ENCODE measurements around the gene NCOR1. TPM values are rescaled to one million over a fixed set of nuclear protein-coding genes. Genes with fewer than 3 reads are reported as not detected.

The NCOR1 gene
- total and polyA plus RNA-seq, 2 experiments from 2014 or later: 102 to 132 TPM

GRCh38 chr17:16106161-16106891 lies 109.0 kb downstream of the NCOR1 start:
- Histone ChIP-seq H2AFZ (no peak overlapping the region), H3K4me1 (ENCODE audit: insufficient read depth) (no peaks in the 10 kb centered on the region), H3K27ac (ENCODE audit: low read depth) (no peak overlapping the region), H4K20me1 (replicated peaks; ENCODE audit: insufficient read depth) (no peaks in the 10 kb centered on the region; the same call in 1 of the 2 replicates), H3K27me3 (ENCODE audit: insufficient read depth) (no peaks in the 10 kb centered on the region), H3F3A (replicated peaks; ENCODE audit: low read depth) (no peaks in the 10 kb centered on the region), H3K79me2 (replicated peaks; ENCODE audit: insufficient read depth) (0 out of 2 replicates have a peak, but pooled peaks cover 6% of the 10 kb centered on the region), H3K4me2 (no peak overlapping the region), H3K4me3 (no peak overlapping the region), H3K36me3 (ENCODE audit: insufficient read depth) (peaks cover 6% of the 10 kb centered on the region; the same call in 1 of the 2 replicates), H3K9me2 (ENCODE audit: insufficient read depth) (no peaks in the 10 kb centered on the region)
- Mint-ChIP-seq H3K4me3 (no peak overlapping the region), H3K27ac (no peak overlapping the region), H3K9me3 (no peaks in the 10 kb centered on the region), H3K27me3 (ENCODE audit: insufficient read depth, low read depth, poor library complexity) (no peaks in the 10 kb centered on the region), H3K4me1 (no peaks in the 10 kb centered on the region), H3K36me3 (ENCODE audit: low read depth) (peaks cover 40% of the 10 kb centered on the region)
- TF ChIP-seq CTCF (conservative IDR thresholded peaks at IDR 0.05; ENCODE audit: low read depth in 2 of 2) (no peak), EZH2phosphoT487 (IDR thresholded peaks at IDR 0.05; ENCODE audit: unreplicated experiment) (no peak), POLR2AphosphoS5 (IDR thresholded peaks at IDR 0.05; ENCODE audit: low read depth) (no peak), STAT1 (IDR thresholded peaks at IDR 0.05; ENCODE audit: unreplicated experiment) (no peak), ZNF462 (CRISPR knock-in tag; IDR thresholded peaks at IDR 0.05) (no peak), ZNF114 (CRISPR knock-in tag; IDR thresholded peaks at IDR 0.05) (no peak), ETS1 (IDR thresholded peaks at IDR 0.05) (no peak), EZH2 (IDR thresholded peaks at IDR 0.05; ENCODE audit: low read depth, unreplicated experiment) (no peak), CREB1 (CRISPR knock-in tag; IDR thresholded peaks at IDR 0.05; ENCODE audit: low read depth) (no peak), ZNF331 (CRISPR knock-in tag; IDR thresholded peaks at IDR 0.05; ENCODE audit: low read depth) (no peak), JUNB (IDR thresholded peaks at IDR 0.05; ENCODE audit: unreplicated experiment) (no peak), REST (IDR thresholded peaks at IDR 0.05; ENCODE audit: unreplicated experiment) (no peak), NANOG (IDR thresholded peaks at IDR 0.05; ENCODE audit: borderline replicate concordance) (no peak)
- DNase-seq (ENCODE audit: low spot score): no peak
- ATAC-seq: no peak

Measured in GM23338 (cell line).